Hepatocyte (in vitro differentiated cells): ENCODE results near the gene WNK2.

Experiments
- EZH2 ChIP-seq: fragments of 200-600 bp; sonication (generic); IDR thresholded peaks from 2 replicates; pipeline ENCODE4 v1.6.1; 2016; ENCODE audit warnings: antibody characterized with exemption, mild to moderate bottlenecking, borderline replicate concordance
- TF ChIP-seq, protein P1 (sequence below): fragments of 200-600 bp; sonication (generic); IDR thresholded peaks from 2 replicates; pipeline ENCODE4 v1.5.1; 2016; ENCODE audit warnings: antibody characterized with exemption, mild to moderate bottlenecking; ENCODE audit not compliant: poor library complexity

DNA sequence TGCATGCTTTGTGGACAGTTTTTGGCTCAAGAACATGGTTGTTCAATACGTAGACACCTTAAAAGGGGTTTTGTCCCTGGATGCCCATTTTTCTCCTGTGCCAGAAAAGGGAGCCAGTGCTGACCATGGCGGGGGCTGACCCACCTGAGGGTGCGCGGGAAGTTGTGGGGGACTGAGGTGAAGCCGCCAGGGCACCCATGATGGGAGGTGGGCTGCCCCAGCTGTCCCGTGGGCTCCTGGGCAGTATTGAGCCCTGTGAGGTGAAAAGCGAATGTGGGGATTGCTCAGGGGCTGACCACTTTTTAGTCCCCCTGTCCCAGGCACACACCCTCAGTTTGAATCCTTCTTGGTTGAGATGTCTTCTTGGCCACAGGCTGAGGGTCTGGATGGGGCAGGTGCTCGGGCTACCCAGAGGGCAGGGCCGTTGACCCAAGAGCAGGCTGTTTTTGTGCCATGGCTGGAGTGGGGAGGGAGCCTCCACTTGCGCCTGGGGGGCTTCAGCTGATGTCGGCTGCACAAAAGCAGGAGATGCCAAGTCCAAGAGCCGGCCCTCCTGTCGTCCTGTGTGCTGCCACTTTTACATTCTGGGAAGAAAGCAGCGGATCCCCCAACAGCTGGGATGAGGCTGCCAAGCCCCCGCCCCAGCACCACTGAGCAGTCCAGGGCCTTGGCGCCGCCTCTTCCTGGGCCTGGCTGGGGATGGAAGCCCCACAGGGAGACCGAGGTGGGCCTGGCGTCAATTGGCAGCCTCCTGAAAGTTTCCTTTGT lies 120.1 kb downstream of the WNK2 start:
- TF ChIP-seq, protein P1, sequence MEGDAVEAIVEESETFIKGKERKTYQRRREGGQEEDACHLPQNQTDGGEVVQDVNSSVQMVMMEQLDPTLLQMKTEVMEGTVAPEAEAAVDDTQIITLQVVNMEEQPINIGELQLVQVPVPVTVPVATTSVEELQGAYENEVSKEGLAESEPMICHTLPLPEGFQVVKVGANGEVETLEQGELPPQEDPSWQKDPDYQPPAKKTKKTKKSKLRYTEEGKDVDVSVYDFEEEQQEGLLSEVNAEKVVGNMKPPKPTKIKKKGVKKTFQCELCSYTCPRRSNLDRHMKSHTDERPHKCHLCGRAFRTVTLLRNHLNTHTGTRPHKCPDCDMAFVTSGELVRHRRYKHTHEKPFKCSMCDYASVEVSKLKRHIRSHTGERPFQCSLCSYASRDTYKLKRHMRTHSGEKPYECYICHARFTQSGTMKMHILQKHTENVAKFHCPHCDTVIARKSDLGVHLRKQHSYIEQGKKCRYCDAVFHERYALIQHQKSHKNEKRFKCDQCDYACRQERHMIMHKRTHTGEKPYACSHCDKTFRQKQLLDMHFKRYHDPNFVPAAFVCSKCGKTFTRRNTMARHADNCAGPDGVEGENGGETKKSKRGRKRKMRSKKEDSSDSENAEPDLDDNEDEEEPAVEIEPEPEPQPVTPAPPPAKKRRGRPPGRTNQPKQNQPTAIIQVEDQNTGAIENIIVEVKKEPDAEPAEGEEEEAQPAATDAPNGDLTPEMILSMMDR: no peak
- TF ChIP-seq EZH2: no peak
